ENCODE data around the gene DDX1.

- no peak for TF ChIP-seq CTCF (conservative IDR thresholded peaks at IDR 0.05; ENCODE audit: low read depth, low read length)
- TF ChIP-seq EZH2 (IDR thresholded peaks at IDR 0.05; ENCODE audit: borderline replicate concordance, low read depth, low read length, poor library complexity, severe bottlenecking), result no peak
Measured at GRCh38 chr2:15584316-15584715, 7.4 kb upstream of the DDX1 start.
